Endothelial cell of umbilical vein (primary cell): ENCODE results near the gene TMEM8B. TPM values are rescaled to one million over a fixed set of nuclear protein-coding genes. Genes with fewer than 3 reads are reported as not detected.

Experiments
- BruUV-seq: library from RNA; stranded (reverse); fragments of 400-500 nt; replicated peaks from 2 replicates; lab custom pipeline; 2021; lab: Mats Ljungman, UMichigan
- CTCF ChIA-PET: fragments of 300-600, 350-600 bp; sonication (Branson Sonifier 250); formaldehyde crosslinking; loops from one replicate; lab custom pipeline; 2021; ENCODE audit warnings: antibody characterized with exemption, inconsistent platforms; lab: Charles Lee
- POLR2A ChIA-PET: fragments of 300-600, 350-600 bp; sonication (Branson Sonifier 250); formaldehyde crosslinking; loops from one replicate; lab custom pipeline; 2021; ENCODE audit warnings: antibody characterized with exemption, inconsistent platforms; lab: Charles Lee
- DNase-seq: peaks from one replicate; pipeline ENCODE4 v3.0.0-alpha.2; 2011; ENCODE audit warnings: low read depth, low spot score
- FAIRE-seq: peaks from 2 replicates; lab custom pipeline; 2011; peaks lifted over from hg19 to GRCh38; lab: Jason Lieb, UNC
- H2AFZ ChIP-seq: 2 replicates; pipeline ENCODE4 v1.6.0; 2012; ENCODE audit warnings: low read depth, low read length, control low read depth, inconsistent platforms
- H3K27ac ChIP-seq: 2 replicates; pipeline ENCODE4 v1.5.1; 2011; ENCODE audit warnings: low read depth, mild to moderate bottlenecking, control low read depth, low read length, moderate library complexity; ENCODE audit not compliant: insufficient read depth
- H3K27me3 ChIP-seq, 2 experiments: 2 replicates each; pipeline versions ENCODE4 v1.6.0 to v1.6.1; 2011; ENCODE audit warnings: low read length in 2 of 2, mixed read lengths in 1 of 2; ENCODE audit not compliant: control insufficient read depth in 2 of 2, insufficient read depth in 2 of 2
- H3K36me3 ChIP-seq, 2 experiments: 2 replicates in 1 of 2; 3 replicates in 1 of 2; pipeline ENCODE4 v1.5.1; 2011; ENCODE audit warnings: low read length in 2 of 2, mild to moderate bottlenecking in 1 of 2, moderate library complexity in 1 of 2; ENCODE audit not compliant: control insufficient read depth in 2 of 2, insufficient read depth in 2 of 2; ENCODE audit errors: extremely low read depth in 1 of 2
- H3K4me1 ChIP-seq: 3 replicates; pipeline ENCODE4 v1.5.1; 2011; ENCODE audit warnings: mild to moderate bottlenecking, low read length; ENCODE audit not compliant: control insufficient read depth, insufficient read depth; ENCODE audit errors: extremely low read depth
- H3K4me2 ChIP-seq: 2 replicates; pipeline ENCODE4 v1.6.1; 2011; ENCODE audit warnings: low read length, control low read depth, mixed read lengths; ENCODE audit not compliant: insufficient read depth
- H3K4me3 ChIP-seq, 3 experiments: fragments of 200-600 bp in 1 of 3; sonication (generic), shearing (Covaris generic) in 1 of 3; replicated peaks in 1 of 3; 2 replicates each; pipeline ENCODE4 v1.5.1; 2011 to 2016; ENCODE audit warnings: control low read depth in 3 of 3, low read length in 3 of 3, mild to moderate bottlenecking in 2 of 3, inconsistent platforms in 1 of 3, low read depth in 1 of 3, moderate library complexity in 1 of 3; ENCODE audit not compliant: insufficient read depth in 1 of 3
- H3K79me2 ChIP-seq: 2 replicates; pipeline ENCODE4 v1.6.0; 2012; ENCODE audit warnings: low read length, inconsistent platforms; ENCODE audit not compliant: control insufficient read depth, insufficient read depth
- H3K9ac ChIP-seq: replicated peaks from 2 replicates; pipeline ENCODE3; 2011; ENCODE audit warnings: low read length, control low read depth; ENCODE audit not compliant: insufficient read depth; ENCODE audit errors: extremely low read depth
- H3K9me1 ChIP-seq: replicated peaks from 3 replicates; pipeline ENCODE4 v1.6.0; 2011; ENCODE audit warnings: mild to moderate bottlenecking, low read length; ENCODE audit not compliant: control insufficient read depth, insufficient read depth; ENCODE audit errors: extremely low read depth
- H3K9me3 ChIP-seq: replicated peaks from 2 replicates; pipeline ENCODE4 v1.5.1; 2012; ENCODE audit warnings: low read length, inconsistent platforms; ENCODE audit not compliant: control insufficient read depth, insufficient read depth
- H4K20me1 ChIP-seq: replicated peaks from 2 replicates; pipeline ENCODE3; 2011; ENCODE audit warnings: mild to moderate bottlenecking, low read length; ENCODE audit not compliant: control insufficient read depth, insufficient read depth; ENCODE audit errors: extremely low read depth
- CTCF ChIP-seq, 2 donors: IDR thresholded peaks; 1 replicate in 1 of 2; 2 replicates in 1 of 2; pipeline ENCODE4 v1.5.1; 2011; ENCODE audit warnings: low read length in 2 of 2, mild to moderate bottlenecking in 2 of 2, moderate library complexity in 2 of 2, control low read depth in 1 of 2, inconsistent platforms in 1 of 2, low read depth in 1 of 2; ENCODE audit not compliant: insufficient read depth in 1 of 2; ENCODE audit errors: extremely low read depth in 1 of 2
- EZH2 ChIP-seq: IDR thresholded peaks from 2 replicates; pipeline ENCODE4 v1.6.1; 2012; ENCODE audit warnings: borderline replicate concordance, low read depth, mild to moderate bottlenecking, moderate library complexity, low read length, inconsistent platforms; ENCODE audit not compliant: severe bottlenecking
- FOS ChIP-seq: IDR thresholded peaks from 2 replicates; pipeline ENCODE4 v1.6.1; 2011; ENCODE audit warnings: mild to moderate bottlenecking, low read length, moderate library complexity, borderline replicate concordance; ENCODE audit not compliant: insufficient read depth
- GATA2 ChIP-seq: IDR thresholded peaks from 2 replicates; pipeline ENCODE4 v1.7.0; 2011; ENCODE audit warnings: low read depth, mild to moderate bottlenecking, moderate library complexity, mixed read lengths, low read length; ENCODE audit not compliant: insufficient read length, insufficient read depth
- JUN ChIP-seq: IDR thresholded peaks from 2 replicates; pipeline ENCODE4 v1.6.1; 2011; ENCODE audit warnings: borderline replicate concordance, low read depth; ENCODE audit not compliant: insufficient read length, insufficient read depth
- MAX ChIP-seq: IDR thresholded peaks from 2 replicates; pipeline ENCODE4 v1.6.1; 2011; ENCODE audit not compliant: insufficient read depth, insufficient read length
- MYC ChIP-seq: IDR thresholded peaks from one replicate; pipeline ENCODE4 v1.6.1; 2011; ENCODE audit warnings: mild to moderate bottlenecking, low read depth, low read length
- POLR2A ChIP-seq: IDR thresholded peaks from 2 replicates; pipeline ENCODE4 v1.6.1; 2012; ENCODE audit warnings: low read depth, mild to moderate bottlenecking, control low read depth, low read length
- POLR2AphosphoS5 ChIP-seq: IDR thresholded peaks from 2 replicates; pipeline ENCODE4 v1.6.1; 2012; ENCODE audit warnings: low read depth, mild to moderate bottlenecking, control low read depth, low read length, moderate library complexity; ENCODE audit not compliant: insufficient read depth
- dilution Hi-C: fragments of 300-500 bp; cut with MboI; formaldehyde crosslinking; loops from one replicate; pipeline ENCODE4 v1.15.0; 2019; ENCODE audit warnings: low sequenced_read_pairs; ENCODE audit not compliant: extremely low pct_ligation_motif_present
- intact Hi-C: fragments of 100-400 bp; cut with micrococcal nuclease; formaldehyde crosslinking; loops from one replicate; pipeline ENCODE4 v1.10.0; 2022
- polyA plus RNA-seq, 4 experiments: library from polyadenylated mRNA; depleted of rRNA in 3 of 4; stranded (reverse) in 3 of 4; unstranded in 1 of 4; fragments of >200 nt; gene quantifications; 2 replicates each; pipeline versions ENCODE4 v1.2.1 to v1.2.3, GENCODE V29; 2011 to 2012; ENCODE audit warnings: missing spikeins in 1 of 4
- total RNA-seq: library from RNA; stranded (reverse); gene quantifications from 2 replicates; pipeline ENCODE4 v1.2.3, GENCODE V29; 2021

The TMEM8B gene
- total and polyA plus RNA-seq, 2 donors (not counting 3 experiments of a cell fraction or from before 2014, with no cell fraction given), result 2.5 to 3.6 TPM

GRCh38 chr9:35840881-35841644, 12.0 kb downstream of the TMEM8B start:
- H3K9me1 ChIP-seq, result no peaks in the 10 kb centered on the region
- dilution Hi-C loops (no loop called here), intact Hi-C loops (no loop called here)
- H3K9me3 ChIP-seq, result no peaks in the 10 kb centered on the region
- H3K4me3 ChIP-seq, result no peak overlapping the region
- no peak overlapping the region for H2AFZ ChIP-seq
- CTCF ChIA-PET, result interaction anchor here (0.7 to 2.7 kb wide), 4 partner anchors 12 to 41 kb away, joined by 3 to 8 read pairs (median 6); partner anchors contain the start of gene TMEM8B
- no peak for TF ChIP-seq MYC
- TF ChIP-seq FOS, result no peak
- TF ChIP-seq POLR2A, result no peak
- no peak for TF ChIP-seq JUN
- no peak for TF ChIP-seq GATA2
- TF ChIP-seq CTCF (IDR thresholded peaks at IDR 0.05; ENCODE audit: extremely low read depth in 1 of 2, insufficient read depth in 1 of 2, low read depth in 1 of 2, low read length in 2 of 2), result no peak
- TF ChIP-seq MAX, result no peak
- no peak for TF ChIP-seq POLR2AphosphoS5
- TF ChIP-seq EZH2, result no peak
- no peaks in the 10 kb centered on the region for H4K20me1 ChIP-seq
- peaks cover 0 to 18% of the 10 kb centered on the region in 2 experiments for H3K27me3 ChIP-seq
- DNase-seq (no peak), FAIRE-seq (no peak)
- no peak overlapping the region for H3K27ac ChIP-seq
- H3K9ac ChIP-seq, result no peak overlapping the region
- H3K36me3 ChIP-seq, result no peaks in the 10 kb centered on the region
- BruUV-seq, result no TSS peak
- H3K4me2 ChIP-seq, result no peak overlapping the region
- H3K79me2 ChIP-seq, result no peaks in the 10 kb centered on the region
- peaks cover 16% of the 10 kb centered on the region for H3K4me1 ChIP-seq
- POLR2A ChIA-PET, result no interaction called here
